NCI-H526 (cell line): ENCODE measurements around the gene CABP4.

ENCODE experiments used
- DNase-seq, 2 experiments: peaks; one replicate each; lab custom pipeline; 2025; lab: John Stamatoyannopoulos, UW

Gene CABP4

GRCh38 chr11:67435727-67436458, 19.3 kb upstream of the CABP4 start:
- DNase-seq, result no peak

GRCh38 chr11:67436459-67437081, 18.6 kb upstream of the CABP4 start:
- peak in 1 of 2 experiments; percentile 38 for DNase-seq

GRCh38 chr11:67437082-67437808, 17.9 kb upstream of the CABP4 start, which contains the start of gene PTPRCAP:
Gene PTPRCAP (minus strand): TSS chr11:67437682. CDS start chr11:67437619, 63 bp downstream.
- DNase-seq, result no peak

DNA sequence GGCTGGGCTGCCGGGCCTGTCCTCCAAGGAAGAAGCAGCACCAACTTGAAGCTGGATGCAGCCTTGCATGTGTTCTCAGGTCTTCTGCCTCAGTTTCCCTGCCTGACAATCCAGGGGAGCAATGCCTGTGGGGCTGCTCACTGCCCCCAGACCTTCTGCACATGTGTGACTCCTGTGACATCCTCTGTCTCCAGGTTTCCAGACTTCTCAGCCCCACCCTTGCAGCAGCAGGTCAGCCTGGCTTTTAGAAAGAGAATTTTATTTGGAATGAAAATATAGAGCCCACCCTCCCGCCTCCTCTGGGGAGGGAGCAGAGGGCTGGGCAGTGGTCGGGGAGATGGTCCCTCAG, 17.4 kb upstream of the CABP4 start:
- DNase-seq, result no peak

GRCh38 chr11:67438158-67438902, 16.8 kb upstream of the CABP4 start:
- DNase-seq, result no peak

- DNase-seq, result peak; percentile 16 to 41
Measured at GRCh38 chr11:67439321-67440228, 15.6 kb upstream of the CABP4 start.

DNA sequence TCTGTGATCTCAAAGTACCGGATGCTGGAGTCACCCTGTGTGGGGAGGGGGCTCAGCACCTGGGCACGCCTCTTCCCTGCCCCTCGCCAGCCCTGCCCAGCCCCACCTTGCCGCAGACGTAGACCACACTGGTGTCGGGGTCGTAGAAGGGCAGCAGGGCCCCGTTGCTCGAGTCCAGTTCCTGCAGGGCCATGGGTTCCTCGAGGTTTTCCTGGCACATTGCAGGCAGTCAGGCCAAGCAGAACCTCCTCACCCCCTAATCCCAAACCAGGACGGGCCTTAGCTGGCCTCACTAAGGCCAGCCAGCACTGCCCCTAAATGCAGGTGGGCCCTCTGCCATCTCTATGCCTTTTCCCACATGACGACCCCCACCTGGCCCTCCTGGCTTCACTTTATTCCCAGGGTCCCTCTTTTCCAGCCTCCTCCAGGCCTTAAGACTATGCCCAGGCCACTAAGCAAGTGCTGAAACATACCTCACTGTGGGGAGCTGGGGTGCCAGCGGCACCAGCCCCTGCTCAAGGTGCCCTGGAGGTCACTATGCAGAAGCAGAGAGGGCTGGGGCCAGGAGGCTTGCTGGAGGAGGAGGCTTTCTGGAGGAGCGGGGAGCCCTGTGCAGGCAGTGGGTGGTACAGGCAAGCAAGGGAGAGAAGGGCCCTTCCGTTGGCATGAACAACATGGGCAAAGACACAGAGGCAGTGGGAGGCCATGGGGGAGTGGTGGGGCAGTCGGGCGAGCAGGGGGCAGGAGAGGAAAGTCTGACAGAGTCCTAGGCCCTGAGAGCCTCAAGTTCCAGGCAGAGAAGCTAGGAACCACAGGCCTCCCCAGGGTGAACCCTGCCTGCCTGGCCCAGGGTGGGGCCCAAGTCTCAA, 14.7 kb upstream of the CABP4 start:
- no peak for DNase-seq

GRCh38 chr11:67441098-67441563, 14.0 kb upstream of the CABP4 start:
- no peak for DNase-seq

GRCh38 chr11:67441731-67442351, 13.3 kb upstream of the CABP4 start:
- DNase-seq, result no peak

DNA sequence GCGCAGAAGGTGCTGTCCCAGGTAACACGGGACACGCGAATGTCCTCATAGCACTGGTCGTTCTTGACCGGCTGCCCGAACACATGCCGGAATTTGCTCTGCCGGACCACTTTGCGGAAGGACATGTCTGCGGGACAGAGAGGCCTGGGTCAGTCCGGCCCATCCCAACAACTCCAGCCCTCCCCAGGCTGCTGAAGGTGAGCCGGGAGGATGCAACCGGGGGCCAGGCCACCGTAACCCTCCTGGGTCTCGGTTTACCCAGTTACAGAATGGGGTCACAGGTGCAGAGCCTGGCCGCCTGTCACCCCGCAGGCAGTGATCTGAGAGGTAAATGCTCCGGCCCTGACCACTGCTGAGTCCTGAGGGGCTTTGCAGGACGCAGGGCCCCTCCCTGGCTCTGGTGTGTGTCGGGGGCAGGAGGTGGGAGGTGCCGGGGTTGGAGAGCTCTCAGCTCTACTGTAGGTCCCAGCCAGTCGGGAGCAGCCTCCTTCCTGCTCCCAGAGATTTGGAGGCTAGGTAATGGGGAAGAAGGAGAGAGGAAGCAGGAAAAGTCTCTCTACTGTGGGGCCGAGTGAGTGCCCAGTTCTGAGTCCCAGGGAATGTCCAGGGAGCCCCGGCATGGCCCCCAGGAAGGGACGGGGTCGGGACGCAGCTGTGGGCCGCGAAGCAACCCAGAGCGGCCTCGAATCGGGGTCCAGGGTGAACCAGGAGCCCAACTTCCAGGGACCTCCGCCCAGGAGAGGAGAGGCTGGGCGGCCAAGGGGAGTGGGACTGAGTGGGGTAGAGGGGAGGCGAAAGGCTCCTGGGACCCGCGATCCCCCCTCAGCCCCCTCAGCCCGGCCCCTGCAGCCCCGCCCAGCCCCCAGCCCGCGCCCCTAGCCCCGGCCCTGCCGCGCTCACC, 12.4 kb upstream of the CABP4 start:
- no peak for DNase-seq

DNA sequence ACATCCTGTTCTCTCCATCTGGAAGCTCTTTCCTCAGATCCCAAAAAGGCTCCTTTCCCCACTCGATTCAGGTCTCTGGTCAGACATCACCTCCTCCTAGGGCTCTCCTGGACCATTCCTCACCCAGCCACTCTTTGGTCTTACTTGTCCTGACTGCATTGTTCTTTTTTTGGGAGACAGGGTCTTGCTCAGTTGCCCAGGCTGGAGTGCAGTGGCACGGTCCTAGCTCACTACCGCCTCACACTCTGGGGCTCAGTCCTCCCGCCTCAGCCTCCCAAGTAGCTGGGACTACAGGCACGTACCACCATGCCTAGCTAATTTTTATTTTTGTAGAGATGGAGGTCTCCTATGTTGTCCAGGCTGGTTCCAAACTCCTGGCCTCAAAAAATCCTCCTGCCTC, 9.6 kb upstream of the CABP4 start:
- no peak for DNase-seq

DNA sequence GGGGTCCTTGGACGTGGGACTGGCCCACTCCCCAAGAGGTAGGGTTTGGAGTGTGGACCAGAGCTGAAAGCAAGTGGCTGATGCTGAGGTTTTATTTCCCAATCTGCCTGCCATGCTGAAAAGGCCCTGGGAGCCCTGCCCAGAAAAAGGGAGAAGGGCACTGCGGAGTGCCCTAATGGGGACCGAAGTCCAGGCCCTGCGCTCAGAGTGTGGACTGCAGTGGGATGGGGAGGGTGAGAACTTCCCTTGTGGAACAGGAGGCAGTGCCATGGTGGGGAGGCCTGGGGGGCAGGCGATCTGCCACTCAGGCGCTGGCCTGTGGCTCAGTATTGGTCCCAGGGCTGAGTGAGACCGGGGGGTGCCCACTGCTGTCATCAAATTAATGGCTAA, 6.9 kb upstream of the CABP4 start:
- DNase-seq, result no peak

GRCh38 chr11:67449116-67449844, 5.9 kb upstream of the CABP4 start:
- no peak for DNase-seq

DNA sequence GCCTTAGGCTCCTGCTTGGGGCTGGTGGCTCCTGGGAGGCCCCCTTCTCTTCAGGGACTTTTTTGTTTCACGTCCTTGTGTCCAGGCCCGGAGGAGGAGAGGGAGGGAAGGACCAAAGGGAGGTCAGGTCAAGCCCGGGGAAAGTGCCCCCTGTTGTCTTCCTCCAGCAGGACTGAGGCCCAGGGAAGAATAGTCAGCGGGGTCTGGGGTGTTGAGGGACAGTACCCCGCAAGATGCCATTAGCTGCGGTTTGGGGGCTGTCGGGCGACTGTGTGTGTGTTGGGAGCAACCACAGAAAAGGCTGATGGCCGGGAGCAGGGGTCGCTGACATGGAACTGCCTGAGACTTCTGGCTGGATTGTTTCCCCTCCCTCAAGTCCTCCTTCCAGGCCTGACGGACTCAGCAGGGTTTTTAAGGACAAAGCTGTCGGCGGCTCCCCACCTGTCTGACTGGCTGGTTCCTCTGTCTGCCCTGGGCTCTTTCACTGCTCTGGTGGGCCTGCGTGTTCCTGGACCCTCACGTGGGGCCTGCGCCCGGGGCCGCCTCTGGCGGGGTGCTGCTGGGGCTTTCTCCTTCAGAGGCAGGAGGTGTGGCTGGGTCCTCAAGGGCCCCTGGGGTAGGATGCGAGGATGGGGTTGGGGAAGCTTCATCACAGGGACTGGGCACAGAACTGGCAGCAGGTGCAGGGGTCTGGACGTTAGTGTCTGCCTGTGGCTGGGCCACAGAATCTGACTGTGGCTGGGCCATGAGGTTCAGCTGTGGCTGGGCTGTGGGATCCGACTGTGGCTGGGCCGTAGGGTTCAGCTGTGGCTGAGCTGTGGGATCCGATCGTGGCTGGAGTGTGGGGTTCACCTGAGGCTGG, 4.1 kb upstream of the CABP4 start:
- no peak for DNase-seq

DNA sequence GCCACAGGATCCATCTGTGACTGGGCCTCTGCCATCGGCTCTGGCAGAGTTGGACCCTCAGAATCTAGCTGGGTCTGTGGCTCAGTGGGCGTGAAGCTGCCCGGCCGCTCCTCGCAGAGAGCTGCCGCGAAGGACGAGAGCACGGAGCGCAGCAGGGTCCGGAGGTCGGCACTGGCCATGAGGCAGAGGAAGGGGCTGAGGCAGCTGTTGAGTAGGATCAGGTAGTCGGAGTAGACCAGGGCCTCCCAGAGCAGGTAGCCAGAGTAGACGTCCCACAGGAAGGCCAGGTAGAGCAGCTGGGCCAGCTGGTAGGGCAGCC, 3.5 kb upstream of the CABP4 start:
- no peak for DNase-seq

DNA sequence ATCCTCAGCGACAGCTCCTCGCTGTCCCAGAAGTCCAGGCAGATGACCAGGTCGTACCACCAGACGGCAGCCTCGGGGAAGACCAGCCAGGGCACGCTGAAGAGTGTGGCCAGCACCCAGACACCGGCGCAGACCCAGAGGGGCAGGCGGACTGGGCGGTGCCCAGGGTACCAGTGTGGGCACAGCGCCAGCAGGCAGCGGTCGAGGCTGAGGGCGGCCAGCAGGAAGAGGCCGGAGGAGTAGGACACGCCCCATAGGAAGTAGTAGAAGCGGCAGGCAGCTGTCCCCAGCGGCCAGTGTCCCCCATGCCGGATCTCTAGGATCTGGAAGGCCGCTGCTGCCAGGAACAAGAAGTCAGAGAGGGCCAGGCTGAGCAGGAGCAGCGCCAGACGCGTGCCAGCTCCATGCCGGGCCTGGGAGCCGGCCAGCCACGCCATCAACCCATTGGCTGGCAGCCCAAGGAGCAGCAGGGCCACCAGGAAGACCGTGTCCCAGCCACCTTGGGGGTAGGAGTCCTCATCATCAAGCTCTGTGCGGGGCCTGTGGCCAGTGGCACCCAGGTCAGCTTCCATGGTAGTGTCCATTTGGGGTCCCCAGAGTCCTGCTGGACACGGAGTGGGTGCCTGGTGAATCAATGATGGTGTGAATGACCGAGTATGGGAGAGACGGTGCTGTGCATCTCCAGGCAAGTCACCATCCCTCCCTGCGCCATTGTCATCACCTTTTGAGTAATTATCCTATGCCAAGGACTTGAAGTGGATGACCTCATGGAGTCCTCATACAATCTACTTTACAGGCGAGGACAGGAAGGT, 2.8 kb upstream of the CABP4 start, which contains the start of gene GPR152:
Gene GPR152, minus strand, starts transcription at position 589 of the 812 bp plus-strand sequence. Its CDS starts 5 bp downstream, at position 584.
- no peak for DNase-seq
